ENCODE results near the gene MAB21L3.

GRCh38 chr1:116097626-116098025 is 13.6 kb upstream of the MAB21L3 start:
- TF ChIP-seq, protein P1, sequence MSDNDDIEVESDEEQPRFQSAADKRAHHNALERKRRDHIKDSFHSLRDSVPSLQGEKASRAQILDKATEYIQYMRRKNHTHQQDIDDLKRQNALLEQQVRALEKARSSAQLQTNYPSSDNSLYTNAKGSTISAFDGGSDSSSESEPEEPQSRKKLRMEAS (IDR thresholded peaks at IDR 0.05) = no peak
- TF ChIP-seq CEBPB (IDR thresholded peaks at IDR 0.05) = no peak
- no peak for TF ChIP-seq ZBTB7A (IDR thresholded peaks at IDR 0.05; ENCODE audit: low read depth)
- TF ChIP-seq CREB1 (IDR thresholded peaks at IDR 0.05; ENCODE audit: low read depth) = no peak
- TF ChIP-seq TAF1 (IDR thresholded peaks at IDR 0.05; ENCODE audit: low read depth) = no peak
- no peak for TF ChIP-seq YY1 (IDR thresholded peaks at IDR 0.05; ENCODE audit: low read depth)
- no peak for TF ChIP-seq TEAD4 (IDR thresholded peaks at IDR 0.05)
- TF ChIP-seq RAD21 (IDR thresholded peaks at IDR 0.05; ENCODE audit: low read depth) = no peak
- no peak for TF ChIP-seq REST (IDR thresholded peaks at IDR 0.05; ENCODE audit: low read depth)

Data from Ishikawa (cell line).